Stimulated activated naive CD8-positive, alpha-beta T cell treated with anti-CD3 and anti-CD28 coated beads, Interleukin-15, Interleukin-2, amounts not matched to agents 100 ng/mL and 50 ng/mL, for 24 hours (primary cell): ENCODE measurements around the gene SOWAHC.

ENCODE experiments used
- H3K27ac Mint-ChIP-seq: one replicate; pipeline ENCODE4 v1.8.0; 2021; ENCODE audit warnings: mild to moderate bottlenecking, mixed read lengths
- H3K27me3 Mint-ChIP-seq: one replicate; pipeline ENCODE4 v1.8.0; 2021; ENCODE audit warnings: mixed read lengths
- H3K36me3 Mint-ChIP-seq: one replicate; pipeline ENCODE4 v1.8.0; 2021; ENCODE audit warnings: low read depth, mixed read lengths
- H3K4me1 Mint-ChIP-seq: one replicate; pipeline ENCODE4 v1.8.0; 2021; ENCODE audit warnings: low read depth, mixed read lengths
- H3K4me3 Mint-ChIP-seq: one replicate; pipeline ENCODE4 v1.8.0; 2021; ENCODE audit warnings: mild to moderate bottlenecking, mixed read lengths
- H3K9me3 Mint-ChIP-seq: one replicate; pipeline ENCODE4 v1.8.0; 2021; ENCODE audit warnings: mixed read lengths

SOWAHC gene

GRCh38 chr2:109649736-109650695, 35.9 kb downstream of the SOWAHC start:
- Mint-ChIP-seq H3K27me3 (peaks cover 5% of the 10 kb centered on the region), H3K4me1 (no peaks in the 10 kb centered on the region), H3K4me3 (no peak overlapping the region)

GRCh38 chr2:109654326-109655050, 40.3 kb downstream of the SOWAHC start:
- Mint-ChIP-seq H3K27ac (no peak overlapping the region), H3K4me3 (no peak overlapping the region), H3K36me3 (no peaks in the 10 kb centered on the region), H3K27me3 (peaks cover 5% of the 10 kb centered on the region), H3K4me1 (no peaks in the 10 kb centered on the region), H3K9me3 (no peaks in the 10 kb centered on the region)

More at GRCh38 chr2:109649736-109650695, 35.9 kb downstream of the SOWAHC start:
- Mint-ChIP-seq H3K9me3 (no peaks in the 10 kb centered on the region), H3K27ac (no peak overlapping the region), H3K36me3 (no peaks in the 10 kb centered on the region)

GRCh38 chr2:109655287-109655686, 41.1 kb downstream of the SOWAHC start:
- no peak overlapping the region for H3K27ac Mint-ChIP-seq
- H3K4me3 Mint-ChIP-seq = no peak overlapping the region
- H3K27me3 Mint-ChIP-seq = peaks cover 5% of the 10 kb centered on the region
- H3K36me3 Mint-ChIP-seq = no peaks in the 10 kb centered on the region
- no peaks in the 10 kb centered on the region for H3K4me1 Mint-ChIP-seq
- H3K9me3 Mint-ChIP-seq = no peaks in the 10 kb centered on the region

GRCh38 chr2:109659396-109660045, 45.4 kb downstream of the SOWAHC start:
- no peaks in the 10 kb centered on the region for H3K4me1 Mint-ChIP-seq
- peaks cover 14% of the 10 kb centered on the region for H3K27me3 Mint-ChIP-seq
- no peaks in the 10 kb centered on the region for H3K9me3 Mint-ChIP-seq
- H3K36me3 Mint-ChIP-seq = no peaks in the 10 kb centered on the region
- H3K27ac Mint-ChIP-seq = no peak overlapping the region
- H3K4me3 Mint-ChIP-seq = no peak overlapping the region

- H3K36me3 Mint-ChIP-seq = no peaks in the 10 kb centered on the region
- H3K27me3 Mint-ChIP-seq = peaks cover 14% of the 10 kb centered on the region
- H3K27ac Mint-ChIP-seq = no peak overlapping the region
- H3K4me1 Mint-ChIP-seq = no peaks in the 10 kb centered on the region
- no peak overlapping the region for H3K4me3 Mint-ChIP-seq
- H3K9me3 Mint-ChIP-seq = no peaks in the 10 kb centered on the region
These were observed 46.1 kb downstream of the SOWAHC start for GRCh38 chr2:109660046-109660860.

- H3K9me3 Mint-ChIP-seq = no peaks in the 10 kb centered on the region
- H3K27me3 Mint-ChIP-seq = peaks cover 23% of the 10 kb centered on the region
- H3K4me3 Mint-ChIP-seq = no peak overlapping the region
- H3K4me1 Mint-ChIP-seq = no peaks in the 10 kb centered on the region
- H3K36me3 Mint-ChIP-seq = no peaks in the 10 kb centered on the region
- H3K27ac Mint-ChIP-seq = no peak overlapping the region
These were observed 48.7 kb downstream of the SOWAHC start for GRCh38 chr2:109662889-109663288.

GRCh38 chr2:109663721-109664120, 49.6 kb downstream of the SOWAHC start:
- no peaks in the 10 kb centered on the region for H3K4me1 Mint-ChIP-seq

GRCh38 chr2:109666466-109666865, 52.3 kb downstream of the SOWAHC start:
- H3K27ac Mint-ChIP-seq = no peak overlapping the region
- H3K9me3 Mint-ChIP-seq = no peaks in the 10 kb centered on the region
- peaks cover 27% of the 10 kb centered on the region for H3K27me3 Mint-ChIP-seq
- no peaks in the 10 kb centered on the region for H3K36me3 Mint-ChIP-seq
- H3K4me1 Mint-ChIP-seq = no peaks in the 10 kb centered on the region
- H3K4me3 Mint-ChIP-seq = no peak overlapping the region

More at GRCh38 chr2:109663721-109664120, 49.6 kb downstream of the SOWAHC start:
- no peak overlapping the region for H3K27ac Mint-ChIP-seq
- H3K4me3 Mint-ChIP-seq = no peak overlapping the region
- no peaks in the 10 kb centered on the region for H3K9me3 Mint-ChIP-seq
- H3K36me3 Mint-ChIP-seq = no peaks in the 10 kb centered on the region
- peaks cover 27% of the 10 kb centered on the region for H3K27me3 Mint-ChIP-seq
